Activated CD4-positive, alpha-beta T cell treated with anti-CD3 and anti-CD28 coated beads, Interleukin-2, amount 10 ng/mL, durations not matched to agents 24 days and 14 days (primary cell): ENCODE measurements around the gene CYP2A6. TPM values are rescaled to one million over a fixed set of nuclear protein-coding genes. Genes with fewer than 3 reads are reported as not detected.
"Not testable (repeated sequence)": the region's sequence is repeated elsewhere in the genome, so short reads cannot be mapped to it uniquely, and the experiment has no call there.

Source experiments
- DNase-seq: peaks from one replicate; pipeline ENCODE4 v3.0.0; 2022
- H3K27ac Mint-ChIP-seq: one replicate; pipeline ENCODE4 v1.8.0; 2022; ENCODE audit warnings: mild to moderate bottlenecking, mixed read lengths
- H3K27me3 Mint-ChIP-seq: one replicate; pipeline ENCODE4 v1.8.0; 2022; ENCODE audit warnings: mixed read lengths
- H3K36me3 Mint-ChIP-seq: one replicate; pipeline ENCODE4 v1.8.0; 2022; ENCODE audit warnings: low read depth, mild to moderate bottlenecking, mixed read lengths
- H3K4me1 Mint-ChIP-seq: one replicate; pipeline ENCODE4 v1.8.0; 2021; ENCODE audit warnings: mixed read lengths
- H3K4me3 Mint-ChIP-seq: one replicate; pipeline ENCODE4 v1.8.0; 2022; ENCODE audit warnings: mild to moderate bottlenecking, moderate library complexity, mixed read lengths
- H3K9me3 Mint-ChIP-seq: one replicate; pipeline ENCODE4 v1.8.0; 2021; ENCODE audit warnings: mixed read lengths
- intact Hi-C: fragments of 100-400 bp; cut with micrococcal nuclease; formaldehyde crosslinking; loops from one replicate; pipeline ENCODE4 v1.15.1; 2023
- total RNA-seq: library from RNA; stranded (reverse); gene quantifications from 2 replicates; pipeline ENCODE4 v1.2.3, GENCODE V29; 2022

The CYP2A6 gene
- not detected in 2 replicates for total RNA-seq

- H3K27ac Mint-ChIP-seq, DNase-seq, H3K4me3 Mint-ChIP-seq, H3K4me1 Mint-ChIP-seq, H3K36me3 Mint-ChIP-seq, intact Hi-C loops, H3K9me3 Mint-ChIP-seq: not testable (repeated sequence)
- peaks cover 51% of the 10 kb centered on the region for H3K27me3 Mint-ChIP-seq
Measured at GRCh38 chr19:40850277-40850676, at the start of gene CYP2A6. CYP2A6 (minus strand) TSS chr19:40850447; CDS start chr19:40850426, 21 bp downstream.

GRCh38 chr19:40899964-40900363, 49.7 kb upstream of the CYP2A6 start:
- peak; percentile 66 for DNase-seq
- H3K27ac Mint-ChIP-seq, H3K9me3 Mint-ChIP-seq, intact Hi-C loops, H3K36me3 Mint-ChIP-seq, H3K27me3 Mint-ChIP-seq, H3K4me1 Mint-ChIP-seq: not testable (repeated sequence)
- peak overlapping the region; percentile 6 for H3K4me3 Mint-ChIP-seq

GRCh38 chr19:40896843-40897789, 46.9 kb upstream of the CYP2A6 start:
- H3K4me3 Mint-ChIP-seq, H3K27me3 Mint-ChIP-seq, H3K36me3 Mint-ChIP-seq, H3K27ac Mint-ChIP-seq, H3K9me3 Mint-ChIP-seq, intact Hi-C loops, DNase-seq, H3K4me1 Mint-ChIP-seq: not testable (repeated sequence)

- no peak for DNase-seq
- H3K4me1 Mint-ChIP-seq, result peaks cover 8% of the 10 kb centered on the region
- H3K27me3 Mint-ChIP-seq, result peaks cover 8% of the 10 kb centered on the region
- H3K4me3 Mint-ChIP-seq, result no peak overlapping the region
- intact Hi-C loops, result no loop called here
- no peaks in the 10 kb centered on the region for H3K9me3 Mint-ChIP-seq
- no peaks in the 10 kb centered on the region for H3K36me3 Mint-ChIP-seq
- no peak overlapping the region for H3K27ac Mint-ChIP-seq
Measured at GRCh38 chr19:40896418-40896796, 46.2 kb upstream of the CYP2A6 start.

- no peak for DNase-seq
- H3K4me3 Mint-ChIP-seq, result no peak overlapping the region
- no peaks in the 10 kb centered on the region for H3K9me3 Mint-ChIP-seq
- intact Hi-C loops, result no loop called here
- H3K27me3 Mint-ChIP-seq, result peaks cover 15% of the 10 kb centered on the region
- no peak overlapping the region for H3K27ac Mint-ChIP-seq
- peaks cover 2% of the 10 kb centered on the region for H3K4me1 Mint-ChIP-seq
- H3K36me3 Mint-ChIP-seq, result no peaks in the 10 kb centered on the region
Measured at GRCh38 chr19:40893112-40893511, 42.9 kb upstream of the CYP2A6 start.

GRCh38 chr19:40889366-40889765, 39.1 kb upstream of the CYP2A6 start:
- H3K9me3 Mint-ChIP-seq, result no peaks in the 10 kb centered on the region
- intact Hi-C loops, result no loop called here
- no peaks in the 10 kb centered on the region for H3K36me3 Mint-ChIP-seq
- H3K27me3 Mint-ChIP-seq, result peaks cover 17% of the 10 kb centered on the region
- no peak overlapping the region for H3K4me3 Mint-ChIP-seq
- no peaks in the 10 kb centered on the region for H3K4me1 Mint-ChIP-seq
- no peak for DNase-seq
- no peak overlapping the region for H3K27ac Mint-ChIP-seq

- Mint-ChIP-seq H3K4me3 (no peak overlapping the region), H3K4me1 (no peaks in the 10 kb centered on the region), H3K36me3 (no peaks in the 10 kb centered on the region), H3K27me3 (peaks cover 19% of the 10 kb centered on the region), H3K9me3 (no peaks in the 10 kb centered on the region), H3K27ac (no peak overlapping the region)
- no peak for DNase-seq
- intact Hi-C loops, result no loop called here
Measured at GRCh38 chr19:40888191-40888590, 37.9 kb upstream of the CYP2A6 start.

- DNase-seq, H3K36me3 Mint-ChIP-seq, H3K27ac Mint-ChIP-seq, intact Hi-C loops, H3K4me1 Mint-ChIP-seq, H3K9me3 Mint-ChIP-seq, H3K4me3 Mint-ChIP-seq: not testable (repeated sequence)
- peaks cover 35% of the 10 kb centered on the region for H3K27me3 Mint-ChIP-seq
Measured at GRCh38 chr19:40884187-40884931, 34.1 kb upstream of the CYP2A6 start.

- H3K27me3 Mint-ChIP-seq, result peaks cover 46% of the 10 kb centered on the region
- intact Hi-C loops, H3K27ac Mint-ChIP-seq, H3K36me3 Mint-ChIP-seq, H3K9me3 Mint-ChIP-seq, H3K4me1 Mint-ChIP-seq, DNase-seq, H3K4me3 Mint-ChIP-seq: not testable (repeated sequence)
Measured at GRCh38 chr19:40882062-40882461, 31.8 kb upstream of the CYP2A6 start, which contains the start of gene CYP2A7. CYP2A7 (minus strand) TSS chr19:40882231; CDS start chr19:40882210, 21 bp downstream.

- H3K4me3 Mint-ChIP-seq, intact Hi-C loops, DNase-seq, H3K36me3 Mint-ChIP-seq, H3K27ac Mint-ChIP-seq: not testable (repeated sequence)
- Mint-ChIP-seq H3K27me3 (peaks cover 46% of the 10 kb centered on the region), H3K4me1 (peaks cover 11% of the 10 kb centered on the region), H3K9me3 (peaks cover 12% of the 10 kb centered on the region)
Measured at GRCh38 chr19:40879349-40879748, 29.1 kb upstream of the CYP2A6 start.

GRCh38 chr19:40875526-40875951, 25.3 kb upstream of the CYP2A6 start:
- Mint-ChIP-seq H3K27me3 (peaks cover 47% of the 10 kb centered on the region), H3K27ac (peak overlapping the region; percentile 56), H3K4me3 (peak overlapping the region; percentile 73), H3K9me3 (peaks cover 22% of the 10 kb centered on the region)
- H3K36me3 Mint-ChIP-seq, H3K4me1 Mint-ChIP-seq, intact Hi-C loops: not testable (repeated sequence)
- DNase-seq, result peak; percentile 95

GRCh38 chr19:40874874-40875273, 24.6 kb upstream of the CYP2A6 start:
- H3K36me3 Mint-ChIP-seq, H3K27ac Mint-ChIP-seq, intact Hi-C loops, DNase-seq, H3K4me1 Mint-ChIP-seq: not testable (repeated sequence)
- Mint-ChIP-seq H3K9me3 (peaks cover 24% of the 10 kb centered on the region), H3K27me3 (peaks cover 50% of the 10 kb centered on the region), H3K4me3 (peak overlapping the region; percentile 73)

- H3K4me3 Mint-ChIP-seq, H3K27ac Mint-ChIP-seq, intact Hi-C loops, DNase-seq, H3K36me3 Mint-ChIP-seq, H3K4me1 Mint-ChIP-seq: not testable (repeated sequence)
- H3K9me3 Mint-ChIP-seq, result peaks cover 24% of the 10 kb centered on the region
- peaks cover 43% of the 10 kb centered on the region for H3K27me3 Mint-ChIP-seq
Measured at GRCh38 chr19:40873873-40874272, 23.6 kb upstream of the CYP2A6 start.

- H3K4me3 Mint-ChIP-seq, result no peak overlapping the region
- intact Hi-C loops, result no loop called here
- H3K9me3 Mint-ChIP-seq, result peaks cover 24% of the 10 kb centered on the region
- H3K27me3 Mint-ChIP-seq, result peaks cover 43% of the 10 kb centered on the region
- peak overlapping the region; percentile 10 for H3K27ac Mint-ChIP-seq
- no peaks in the 10 kb centered on the region for H3K36me3 Mint-ChIP-seq
- no peak for DNase-seq
- peaks cover 8% of the 10 kb centered on the region for H3K4me1 Mint-ChIP-seq
Measured at GRCh38 chr19:40872209-40872608, 22.0 kb upstream of the CYP2A6 start.
